ENCODE results near the gene RAD51B. TPM values are rescaled to one million over a fixed set of nuclear protein-coding genes. Genes with fewer than 3 reads are reported as not detected.
A peak's percentile ranks its signal among the peaks of the same experiment; 100 is the strongest.

The RAD51B gene
- total RNA-seq, 4 donors from 2014 or later: 19.6 to 39.7 (median 25.4) TPM

DNA sequence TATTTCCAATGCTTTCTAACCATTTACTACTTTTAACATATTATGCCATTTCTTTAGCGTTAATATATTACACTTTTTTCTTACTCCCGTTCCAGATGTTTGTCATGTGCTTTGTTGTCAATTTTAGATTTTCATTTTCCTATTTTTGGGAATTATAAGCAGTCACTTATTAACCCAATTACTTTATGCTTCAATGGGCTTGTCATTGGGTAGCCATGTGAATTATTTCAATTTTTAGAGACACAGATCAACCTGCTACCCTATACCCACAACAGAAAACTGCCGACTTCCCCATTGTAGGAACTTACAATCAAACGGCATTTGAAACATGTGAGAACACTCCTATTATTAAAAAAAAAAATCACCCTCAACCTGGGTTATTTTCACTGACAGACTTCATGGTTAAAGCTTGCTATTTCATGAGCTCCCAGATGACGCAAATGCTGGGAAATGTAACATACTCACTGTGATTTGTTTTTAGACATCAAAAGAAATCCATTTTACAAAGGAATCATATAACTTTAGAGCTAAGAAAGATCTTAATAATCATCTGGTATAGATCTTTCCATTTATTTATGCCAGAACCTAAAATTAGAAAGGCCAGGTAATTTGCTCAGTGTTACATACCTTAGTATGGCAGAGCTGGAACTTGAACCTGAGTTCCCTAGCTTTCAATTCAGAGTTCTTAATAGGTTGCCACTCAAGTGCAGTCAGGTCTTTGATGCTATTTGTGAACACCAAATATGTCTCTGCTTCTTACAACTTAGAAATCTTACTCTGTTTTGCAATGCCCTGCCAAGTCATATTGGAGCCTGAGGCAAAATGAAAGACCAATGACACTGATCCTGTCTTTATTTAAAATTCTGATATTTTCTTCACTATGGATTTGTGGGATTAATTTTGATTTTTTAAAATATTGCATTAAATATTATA is 340.4 kb downstream of the RAD51B start:
- peak overlapping the region; percentile 13 for H3K27ac ChIP-seq
- WGBS: 84% methylated on average over 5 of the region's 5 CpGs
- TF ChIP-seq EP300 (IDR thresholded peaks at IDR 0.05) (no peak), POLR2AphosphoS5 (IDR thresholded peaks at IDR 0.05) (no peak), POLR2A (IDR thresholded peaks at IDR 0.05) (no peak)
- TF ChIP-seq, protein P1, sequence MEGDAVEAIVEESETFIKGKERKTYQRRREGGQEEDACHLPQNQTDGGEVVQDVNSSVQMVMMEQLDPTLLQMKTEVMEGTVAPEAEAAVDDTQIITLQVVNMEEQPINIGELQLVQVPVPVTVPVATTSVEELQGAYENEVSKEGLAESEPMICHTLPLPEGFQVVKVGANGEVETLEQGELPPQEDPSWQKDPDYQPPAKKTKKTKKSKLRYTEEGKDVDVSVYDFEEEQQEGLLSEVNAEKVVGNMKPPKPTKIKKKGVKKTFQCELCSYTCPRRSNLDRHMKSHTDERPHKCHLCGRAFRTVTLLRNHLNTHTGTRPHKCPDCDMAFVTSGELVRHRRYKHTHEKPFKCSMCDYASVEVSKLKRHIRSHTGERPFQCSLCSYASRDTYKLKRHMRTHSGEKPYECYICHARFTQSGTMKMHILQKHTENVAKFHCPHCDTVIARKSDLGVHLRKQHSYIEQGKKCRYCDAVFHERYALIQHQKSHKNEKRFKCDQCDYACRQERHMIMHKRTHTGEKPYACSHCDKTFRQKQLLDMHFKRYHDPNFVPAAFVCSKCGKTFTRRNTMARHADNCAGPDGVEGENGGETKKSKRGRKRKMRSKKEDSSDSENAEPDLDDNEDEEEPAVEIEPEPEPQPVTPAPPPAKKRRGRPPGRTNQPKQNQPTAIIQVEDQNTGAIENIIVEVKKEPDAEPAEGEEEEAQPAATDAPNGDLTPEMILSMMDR (IDR thresholded peaks at IDR 0.05): no peak
- no peaks in the 10 kb centered on the region for H3K36me3 ChIP-seq
- no peak for DNase-seq (ENCODE audit: low spot score in 2 of 2)
- H3K4me3 ChIP-seq: no peak overlapping the region
- no peaks in the 10 kb centered on the region for H3K9me3 ChIP-seq
- no peaks in the 10 kb centered on the region for H3K27me3 ChIP-seq
- H3K4me1 ChIP-seq: peaks cover 45% of the 10 kb centered on the region

DNA sequence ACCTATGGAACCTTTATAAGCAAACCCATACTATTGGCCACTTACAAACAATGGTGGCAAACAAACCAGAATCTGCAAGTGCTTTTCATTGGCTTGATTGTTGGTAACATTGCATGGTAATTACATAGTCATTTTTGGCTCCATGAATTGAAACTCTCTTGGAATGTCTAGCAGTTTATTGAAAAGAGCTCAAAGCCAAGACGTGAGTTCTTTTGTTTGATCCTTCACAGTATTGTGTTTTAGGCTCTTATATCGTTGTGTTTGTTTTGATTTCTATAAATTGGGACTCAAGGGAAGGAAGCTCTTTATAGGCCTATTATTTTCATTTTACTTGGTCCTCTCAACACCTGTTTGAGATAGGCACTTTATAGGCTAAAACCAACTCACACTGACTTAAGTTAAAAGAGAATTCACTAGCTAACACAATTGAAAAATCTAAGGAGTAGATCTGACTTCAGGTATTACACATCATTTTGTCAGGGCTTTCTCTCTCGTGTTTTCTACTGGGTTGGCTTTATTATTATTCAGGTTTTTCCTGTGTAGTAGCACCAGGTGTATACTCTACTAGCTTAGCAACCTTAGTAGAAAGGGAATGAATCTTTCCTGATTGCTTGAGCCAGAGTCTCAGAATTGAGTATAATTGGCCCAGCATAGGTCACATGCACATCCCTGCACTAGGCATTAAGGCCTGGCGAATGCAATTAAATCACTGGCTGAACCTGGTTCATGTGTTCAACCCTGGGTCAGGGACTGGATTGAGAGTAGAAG is 341.4 kb downstream of the RAD51B start:
- Histone ChIP-seq H3K27ac (peak overlapping the region; percentile 66), H3K36me3 (no peaks in the 10 kb centered on the region), H3K27me3 (no peaks in the 10 kb centered on the region), H3K9me3 (no peaks in the 10 kb centered on the region), H3K4me3 (no peak overlapping the region), H3K4me1 (peaks cover 43% of the 10 kb centered on the region)
- 42% methylated on average over 4 of the region's 4 CpGs for WGBS
- TF ChIP-seq EP300 (IDR thresholded peaks at IDR 0.05): no peak
- no peak for DNase-seq (ENCODE audit: low spot score in 2 of 2)

DNA sequence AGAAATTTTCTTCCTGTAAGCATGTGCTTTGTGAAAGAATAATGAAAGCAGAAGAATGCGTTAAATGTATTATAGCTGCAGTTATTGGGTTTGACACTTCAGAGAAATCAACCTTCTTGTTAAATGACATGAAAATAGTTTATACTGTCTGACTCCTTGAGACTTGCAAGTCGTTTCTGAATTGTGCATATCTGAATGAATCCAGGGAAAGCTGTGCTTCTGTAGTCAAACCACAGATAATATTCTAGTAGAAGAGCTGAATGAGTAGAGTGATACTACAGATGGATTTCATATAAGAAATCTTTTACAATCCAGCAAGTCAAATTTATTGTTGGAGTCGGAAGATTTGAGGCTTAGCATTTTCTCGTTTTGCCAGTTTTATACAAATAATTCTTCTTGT is 343.3 kb downstream of the RAD51B start:
- DNase-seq (ENCODE audit: low spot score in 2 of 2): no peak
- no peak overlapping the region for H3K27ac ChIP-seq
- peaks cover 26% of the 10 kb centered on the region for H3K4me1 ChIP-seq
- no peaks in the 10 kb centered on the region for H3K36me3 ChIP-seq
- no peaks in the 10 kb centered on the region for H3K9me3 ChIP-seq
- TF ChIP-seq, protein P1 (IDR thresholded peaks at IDR 0.05): no peak
- TF ChIP-seq EP300 (IDR thresholded peaks at IDR 0.05) (no peak), POLR2A (IDR thresholded peaks at IDR 0.05) (no peak), POLR2AphosphoS5 (IDR thresholded peaks at IDR 0.05) (no peak)
- 69% methylated on average over 4 of the region's 4 CpGs for WGBS
- no peaks in the 10 kb centered on the region for H3K27me3 ChIP-seq
- no peak overlapping the region for H3K4me3 ChIP-seq

DNA sequence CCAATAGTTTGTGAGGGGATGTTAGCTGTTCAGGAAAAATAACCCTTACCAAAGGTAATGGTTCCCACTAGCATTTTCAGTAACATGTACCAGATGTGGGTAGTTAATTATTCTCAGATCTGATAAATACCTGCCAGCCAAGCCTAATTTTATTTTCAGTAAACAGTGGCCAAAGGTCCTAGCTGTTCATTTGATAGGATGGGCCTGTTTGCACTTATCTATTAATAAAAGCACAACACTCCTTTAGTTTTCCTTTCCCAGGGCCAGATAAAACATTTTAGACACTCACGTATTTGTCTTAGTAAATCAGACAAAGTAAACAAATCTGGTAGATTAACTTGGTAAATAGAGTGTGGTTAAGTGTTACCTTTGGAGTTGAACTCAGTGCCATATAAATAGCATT is 345.1 kb downstream of the RAD51B start:
- Histone ChIP-seq H3K36me3 (no peaks in the 10 kb centered on the region), H3K27me3 (no peaks in the 10 kb centered on the region), H3K4me1 (peaks cover 29% of the 10 kb centered on the region), H3K9me3 (no peaks in the 10 kb centered on the region), H3K4me3 (no peak overlapping the region), H3K27ac (peak overlapping the region; percentile 32)
- DNase-seq (ENCODE audit: low spot score in 2 of 2): no peak
- no peak for TF ChIP-seq POLR2A (IDR thresholded peaks at IDR 0.05)
- TF ChIP-seq, protein P1 (IDR thresholded peaks at IDR 0.05): no peak
- WGBS: 56% methylated on average over 1 of the region's 1 CpG

DNA sequence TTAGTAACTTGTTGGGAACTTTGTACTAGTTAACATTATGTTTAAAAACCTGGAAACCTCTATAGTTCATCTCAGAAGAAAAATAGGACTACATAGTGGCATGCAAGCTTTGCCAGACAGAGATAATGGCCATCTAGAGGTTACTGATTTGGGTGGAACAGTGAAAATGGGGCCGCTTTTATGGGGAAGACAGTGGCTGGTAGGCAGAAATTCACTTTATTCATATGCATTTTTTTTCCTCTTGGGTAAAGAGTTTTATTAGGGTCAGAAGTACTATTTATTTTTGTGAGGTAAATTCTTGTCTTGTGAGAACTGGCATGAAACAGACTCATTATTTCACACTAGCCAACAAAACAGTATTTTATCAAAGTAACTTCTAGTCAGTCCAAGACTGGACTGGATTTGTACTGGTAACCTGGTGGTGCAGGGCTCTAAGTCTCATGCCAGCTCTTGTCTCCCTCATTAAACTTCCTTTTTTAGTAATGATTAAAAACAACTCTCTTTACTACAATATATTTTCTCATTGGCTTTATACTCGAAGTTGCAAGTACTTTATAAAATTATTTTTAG is 345.8 kb downstream of the RAD51B start:
- no peak for DNase-seq (ENCODE audit: low spot score in 2 of 2)
- Histone ChIP-seq H3K4me3 (no peak overlapping the region), H3K9me3 (no peaks in the 10 kb centered on the region), H3K4me1 (peaks cover 24% of the 10 kb centered on the region), H3K27ac (no peak overlapping the region), H3K27me3 (no peaks in the 10 kb centered on the region), H3K36me3 (no peaks in the 10 kb centered on the region)
- WGBS: 68% methylated on average over 2 of the region's 2 CpGs
- no peak for TF ChIP-seq POLR2AphosphoS5 (IDR thresholded peaks at IDR 0.05)
- TF ChIP-seq EP300 (IDR thresholded peaks at IDR 0.05): no peak
- TF ChIP-seq, protein P1 (IDR thresholded peaks at IDR 0.05): no peak
- TF ChIP-seq POLR2A (IDR thresholded peaks at IDR 0.05): no peak
